HCT116 (cell line): Measurements from ENCODE around the gene RPRD1B.

ENCODE experiments used
- EGR1 ChIP-seq: IDR thresholded peaks from 2 replicates; pipeline ENCODE4 v1.6.1; 2012; ENCODE audit warnings: low read depth
- EZH2phosphoT487 ChIP-seq: fragments of 200-600 bp; IDR thresholded peaks from 2 replicates; pipeline ENCODE4 v1.6.1; 2018; ENCODE audit warnings: antibody characterized with exemption, borderline replicate concordance
- POLR2A ChIP-seq: IDR thresholded peaks from 2 replicates; pipeline ENCODE4 v1.7.0; 2011; ENCODE audit warnings: borderline replicate concordance; ENCODE audit not compliant: insufficient read depth, insufficient read length; ENCODE audit errors: extremely low read depth
- POLR2AphosphoS5 ChIP-seq: IDR thresholded peaks from 2 replicates; pipeline ENCODE4 v1.6.1; 2011; ENCODE audit warnings: mild to moderate bottlenecking, low read depth, low read length, moderate library complexity
- TF ChIP-seq, protein P1 (sequence below), 3 experiments: fragments of 200-600 bp in 1 of 3; sonication (generic) in 1 of 3; IDR thresholded peaks in 2 of 3; conservative IDR thresholded peaks in 1 of 3; 2 replicates each; pipeline ENCODE4 v1.5.1; 2012 to 2017; ENCODE audit warnings: low read depth in 2 of 3, low read length in 2 of 3, antibody characterized with exemption in 1 of 3, borderline replicate concordance in 1 of 3, control low read depth in 1 of 3, mild to moderate bottlenecking in 1 of 3, mixed read lengths in 1 of 3, mixed run types in 1 of 3, moderate library complexity in 1 of 3; ENCODE audit not compliant: insufficient read depth in 1 of 3

- TF ChIP-seq POLR2AphosphoS5, result no peak
- TF ChIP-seq, protein P1, sequence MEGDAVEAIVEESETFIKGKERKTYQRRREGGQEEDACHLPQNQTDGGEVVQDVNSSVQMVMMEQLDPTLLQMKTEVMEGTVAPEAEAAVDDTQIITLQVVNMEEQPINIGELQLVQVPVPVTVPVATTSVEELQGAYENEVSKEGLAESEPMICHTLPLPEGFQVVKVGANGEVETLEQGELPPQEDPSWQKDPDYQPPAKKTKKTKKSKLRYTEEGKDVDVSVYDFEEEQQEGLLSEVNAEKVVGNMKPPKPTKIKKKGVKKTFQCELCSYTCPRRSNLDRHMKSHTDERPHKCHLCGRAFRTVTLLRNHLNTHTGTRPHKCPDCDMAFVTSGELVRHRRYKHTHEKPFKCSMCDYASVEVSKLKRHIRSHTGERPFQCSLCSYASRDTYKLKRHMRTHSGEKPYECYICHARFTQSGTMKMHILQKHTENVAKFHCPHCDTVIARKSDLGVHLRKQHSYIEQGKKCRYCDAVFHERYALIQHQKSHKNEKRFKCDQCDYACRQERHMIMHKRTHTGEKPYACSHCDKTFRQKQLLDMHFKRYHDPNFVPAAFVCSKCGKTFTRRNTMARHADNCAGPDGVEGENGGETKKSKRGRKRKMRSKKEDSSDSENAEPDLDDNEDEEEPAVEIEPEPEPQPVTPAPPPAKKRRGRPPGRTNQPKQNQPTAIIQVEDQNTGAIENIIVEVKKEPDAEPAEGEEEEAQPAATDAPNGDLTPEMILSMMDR (IDR thresholded peaks at IDR 0.05 in 2 of 3, conservative IDR thresholded peaks at IDR 0.05 in 1 of 3; ENCODE audit: borderline replicate concordance in 1 of 3, insufficient read depth in 1 of 3, low read depth in 2 of 3, low read length in 2 of 3), result no peak
- no peak for TF ChIP-seq EGR1
- no peak for TF ChIP-seq POLR2A
- no peak for TF ChIP-seq EZH2phosphoT487
Observed at GRCh38 chr20:38079353-38079752, 45.8 kb downstream of the RPRD1B start.
